Loucy (cell line): ENCODE data around the gene GPR151.

Experiments used
- H2AFZ ChIP-seq: fragments of 200-600 bp; sonication (generic); 2 replicates; pipeline ENCODE4 v1.6.0; 2016; ENCODE audit warnings: antibody characterized with exemption, mild to moderate bottlenecking, low read length, moderate library complexity
- H3F3A ChIP-seq: fragments of 200-600 bp; 2 replicates; pipeline ENCODE4 v1.6.0; 2016; ENCODE audit warnings: antibody characterized with exemption, low read depth, mild to moderate bottlenecking
- H3K27me3 ChIP-seq: fragments of 200-600 bp; sonication (generic); 2 replicates; pipeline ENCODE4 v1.6.1; 2014; ENCODE audit warnings: low read length, mild to moderate bottlenecking; ENCODE audit not compliant: insufficient read depth, poor library complexity, severe bottlenecking
- H3K36me3 ChIP-seq: fragments of 200-600 bp; sonication (generic); 2 replicates; pipeline ENCODE4 v1.6.1; 2016; ENCODE audit warnings: low read length; ENCODE audit not compliant: insufficient read depth
- H3K4me1 ChIP-seq: fragments of 200-600 bp; sonication (generic); 2 replicates; pipeline ENCODE4 v1.5.1; 2014; ENCODE audit warnings: low read length, mild to moderate bottlenecking; ENCODE audit not compliant: insufficient read depth, poor library complexity, severe bottlenecking
- H3K4me2 ChIP-seq: fragments of 200-600 bp; sonication (generic); 2 replicates; pipeline ENCODE4 v1.6.0; 2014; ENCODE audit warnings: antibody characterized with exemption, low read length, low read depth, mild to moderate bottlenecking; ENCODE audit not compliant: poor library complexity, severe bottlenecking
- H3K4me3 ChIP-seq: fragments of 200-600 bp; sonication (generic); 2 replicates; pipeline ENCODE4 v1.5.1; 2014; ENCODE audit warnings: low read length, mild to moderate bottlenecking, mixed read lengths; ENCODE audit not compliant: poor library complexity, severe bottlenecking
- H3K79me2 ChIP-seq: fragments of 200-600 bp; sonication (generic); 2 replicates; pipeline ENCODE4 v1.6.1; 2014; ENCODE audit warnings: low read length; ENCODE audit not compliant: insufficient read depth
- H3K9ac ChIP-seq: fragments of 200-600 bp; sonication (generic); 2 replicates; pipeline ENCODE4 v1.6.0; 2014; ENCODE audit warnings: mild to moderate bottlenecking, low read depth, low read length, moderate library complexity; ENCODE audit not compliant: poor library complexity, severe bottlenecking
- H3K9me2 ChIP-seq: fragments of 200-600 bp; sonication (generic); replicated peaks from 2 replicates; pipeline ENCODE4 v1.6.1; 2016; ENCODE audit warnings: low read depth, low read length, mixed read lengths
- H3K9me3 ChIP-seq: fragments of 200-600 bp; sonication (generic); 2 replicates; pipeline ENCODE4 v1.6.1; 2014; ENCODE audit warnings: mild to moderate bottlenecking, antibody characterized with exemption, low read length, low read depth; ENCODE audit not compliant: insufficient read depth
- H4K20me1 ChIP-seq: fragments of 200-600 bp; sonication (generic); 2 replicates; pipeline ENCODE4 v1.6.0; 2014; ENCODE audit warnings: antibody characterized with exemption, low read length, mild to moderate bottlenecking; ENCODE audit not compliant: insufficient read depth, poor library complexity, severe bottlenecking
- EZH2phosphoT487 ChIP-seq: fragments of 200-600 bp; IDR thresholded peaks from 2 replicates; pipeline ENCODE4 v1.6.1; 2018; ENCODE audit warnings: antibody characterized with exemption, mild to moderate bottlenecking, moderate library complexity, borderline replicate concordance
- TF ChIP-seq, protein P1 (sequence below): fragments of 200-600 bp; sonication (generic); conservative IDR thresholded peaks from 2 replicates; pipeline ENCODE4 v1.5.1; 2014; ENCODE audit warnings: mild to moderate bottlenecking, antibody characterized with exemption, low read length

Gene GPR151

DNA sequence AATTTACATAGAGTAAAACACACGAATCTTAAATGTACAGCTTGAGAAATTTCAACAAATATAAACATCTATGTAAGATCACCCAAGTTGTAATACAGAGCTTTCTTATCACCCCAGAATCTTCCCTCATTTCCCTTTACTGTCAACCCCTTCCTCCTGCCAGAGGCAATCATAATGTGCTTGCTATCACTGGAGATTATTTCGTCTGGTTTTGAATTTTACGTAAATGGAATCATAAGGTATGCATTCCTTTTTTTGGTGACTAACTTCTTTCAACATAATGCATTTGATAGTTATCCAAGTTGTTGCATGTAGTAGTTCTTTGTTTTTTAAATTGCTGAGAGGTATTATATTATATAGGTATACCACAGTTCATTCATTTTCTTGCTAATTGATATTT lies 37.5 kb upstream of the GPR151 start:
- Histone ChIP-seq H2AFZ (no peak overlapping the region), H4K20me1 (no peaks in the 10 kb centered on the region), H3K9me3 (no peaks in the 10 kb centered on the region), H3K9me2 (no peaks in the 10 kb centered on the region), H3F3A (no peaks in the 10 kb centered on the region), H3K9ac (no peak overlapping the region), H3K36me3 (no peaks in the 10 kb centered on the region), H3K27me3 (no peaks in the 10 kb centered on the region), H3K4me1 (no peaks in the 10 kb centered on the region), H3K4me2 (no peak overlapping the region), H3K4me3 (no peak overlapping the region), H3K79me2 (no peaks in the 10 kb centered on the region)
- TF ChIP-seq, protein P1, sequence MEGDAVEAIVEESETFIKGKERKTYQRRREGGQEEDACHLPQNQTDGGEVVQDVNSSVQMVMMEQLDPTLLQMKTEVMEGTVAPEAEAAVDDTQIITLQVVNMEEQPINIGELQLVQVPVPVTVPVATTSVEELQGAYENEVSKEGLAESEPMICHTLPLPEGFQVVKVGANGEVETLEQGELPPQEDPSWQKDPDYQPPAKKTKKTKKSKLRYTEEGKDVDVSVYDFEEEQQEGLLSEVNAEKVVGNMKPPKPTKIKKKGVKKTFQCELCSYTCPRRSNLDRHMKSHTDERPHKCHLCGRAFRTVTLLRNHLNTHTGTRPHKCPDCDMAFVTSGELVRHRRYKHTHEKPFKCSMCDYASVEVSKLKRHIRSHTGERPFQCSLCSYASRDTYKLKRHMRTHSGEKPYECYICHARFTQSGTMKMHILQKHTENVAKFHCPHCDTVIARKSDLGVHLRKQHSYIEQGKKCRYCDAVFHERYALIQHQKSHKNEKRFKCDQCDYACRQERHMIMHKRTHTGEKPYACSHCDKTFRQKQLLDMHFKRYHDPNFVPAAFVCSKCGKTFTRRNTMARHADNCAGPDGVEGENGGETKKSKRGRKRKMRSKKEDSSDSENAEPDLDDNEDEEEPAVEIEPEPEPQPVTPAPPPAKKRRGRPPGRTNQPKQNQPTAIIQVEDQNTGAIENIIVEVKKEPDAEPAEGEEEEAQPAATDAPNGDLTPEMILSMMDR: no peak
- TF ChIP-seq EZH2phosphoT487: no peak

GRCh38 chr5:146549615-146550014 lies 33.6 kb upstream of the GPR151 start:
- Histone ChIP-seq H3K79me2 (no peaks in the 10 kb centered on the region), H3K4me1 (no peaks in the 10 kb centered on the region), H2AFZ (no peak overlapping the region), H3K9ac (no peak overlapping the region), H3K27me3 (no peaks in the 10 kb centered on the region), H3K4me3 (no peak overlapping the region), H3K9me2 (no peaks in the 10 kb centered on the region), H3K36me3 (no peaks in the 10 kb centered on the region), H3K4me2 (no peak overlapping the region), H3K9me3 (no peaks in the 10 kb centered on the region), H3F3A (no peaks in the 10 kb centered on the region), H4K20me1 (no peaks in the 10 kb centered on the region)
- TF ChIP-seq, protein P1: no peak
- TF ChIP-seq EZH2phosphoT487: no peak

- no peak overlapping the region for H3K4me3 ChIP-seq
- H3K36me3 ChIP-seq: no peaks in the 10 kb centered on the region
- no peak overlapping the region for H3K4me2 ChIP-seq
- H3K79me2 ChIP-seq: no peaks in the 10 kb centered on the region
- H3K27me3 ChIP-seq: no peaks in the 10 kb centered on the region
- H3F3A ChIP-seq: no peaks in the 10 kb centered on the region
- H3K9me2 ChIP-seq: no peaks in the 10 kb centered on the region
- H3K9me3 ChIP-seq: no peaks in the 10 kb centered on the region
- no peaks in the 10 kb centered on the region for H4K20me1 ChIP-seq
- no peak overlapping the region for H2AFZ ChIP-seq
- TF ChIP-seq EZH2phosphoT487: no peak
- H3K9ac ChIP-seq: no peak overlapping the region
- H3K4me1 ChIP-seq: no peaks in the 10 kb centered on the region
Measured at GRCh38 chr5:146548781-146549449, 32.9 kb upstream of the GPR151 start.

- Histone ChIP-seq H3K9ac (no peak overlapping the region), H2AFZ (no peak overlapping the region), H3K4me1 (no peaks in the 10 kb centered on the region), H3F3A (no peaks in the 10 kb centered on the region), H3K4me3 (no peak overlapping the region), H3K4me2 (no peak overlapping the region), H3K27me3 (no peaks in the 10 kb centered on the region), H3K79me2 (no peaks in the 10 kb centered on the region), H4K20me1 (no peaks in the 10 kb centered on the region), H3K9me2 (no peaks in the 10 kb centered on the region), H3K9me3 (no peaks in the 10 kb centered on the region), H3K36me3 (no peaks in the 10 kb centered on the region)
- TF ChIP-seq EZH2phosphoT487: no peak
- TF ChIP-seq, protein P1: no peak
Measured at GRCh38 chr5:146544232-146544631, 28.2 kb upstream of the GPR151 start.
